BJ (cell line): ENCODE data around the gene SV2B. TPM values are rescaled to one million over a fixed set of nuclear protein-coding genes. Genes with fewer than 3 reads are reported as not detected.

Experiments
- CTCF ChIA-PET: fragments of 350-600 bp; formaldehyde crosslinking; extraction: SDS; loops from one replicate; lab custom pipeline; 2021; ENCODE audit warnings: antibody characterized with exemption, inconsistent platforms; lab: Yijun Ruan, JAX
- POLR2A ChIA-PET: fragments of 300-600 bp; sonication (Branson Sonifier 250); formaldehyde crosslinking; extraction: SDS; loops from one replicate; lab custom pipeline; 2021; ENCODE audit warnings: antibody characterized with exemption; lab: Charles Lee
- DNase-seq: peaks from one replicate; pipeline ENCODE4 v3.0.0-alpha.2; 2011; ENCODE audit warnings: low read depth
- H3K27me3 ChIP-seq: 2 replicates; pipeline ENCODE4 v1.6.0; 2011; ENCODE audit warnings: low read length; ENCODE audit not compliant: control insufficient read depth, insufficient read depth
- H3K36me3 ChIP-seq: 2 replicates; pipeline ENCODE4 v1.5.1; 2011; ENCODE audit warnings: low read length; ENCODE audit not compliant: control insufficient read depth, insufficient read depth
- H3K4me3 ChIP-seq: 2 replicates; pipeline ENCODE4 v1.5.1; 2011; ENCODE audit warnings: low read depth, mild to moderate bottlenecking, control low read depth, low read length
- polyA plus RNA-seq: library from polyadenylated mRNA; depleted of rRNA; stranded (reverse); fragments of >200 nt; gene quantifications from 2 replicates; pipeline ENCODE4 v1.2.3, GENCODE V29; 2011
- TF ChIP-seq, protein P1 (sequence below): IDR thresholded peaks from 2 replicates; pipeline ENCODE4 v1.5.1; 2011; ENCODE audit warnings: low read depth, mild to moderate bottlenecking, control low read depth, inconsistent platforms, low read length, moderate library complexity; ENCODE audit not compliant: insufficient read depth

The SV2B gene
- polyA plus RNA-seq, 1 experiment: not detected

DNA sequence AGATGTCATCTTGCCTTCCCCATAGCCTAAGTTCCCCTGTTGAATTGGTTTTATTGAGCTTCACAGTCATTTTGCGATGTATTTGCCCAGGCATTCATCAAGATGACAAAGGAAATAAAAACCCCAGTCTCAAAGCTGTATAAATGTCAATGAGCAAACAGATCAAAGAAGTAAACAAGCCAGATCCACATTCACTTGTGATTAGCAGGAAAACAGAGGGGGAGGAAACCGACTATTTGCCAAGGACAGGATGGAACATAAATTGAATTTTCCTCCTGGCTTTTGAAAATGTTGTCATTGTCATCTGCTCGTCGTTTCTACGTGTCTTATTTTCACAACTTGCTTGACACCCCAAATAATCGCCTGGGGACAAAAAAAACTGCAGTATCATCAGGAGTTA lies 83.5 kb downstream of the SV2B start:
- TF ChIP-seq, protein P1, sequence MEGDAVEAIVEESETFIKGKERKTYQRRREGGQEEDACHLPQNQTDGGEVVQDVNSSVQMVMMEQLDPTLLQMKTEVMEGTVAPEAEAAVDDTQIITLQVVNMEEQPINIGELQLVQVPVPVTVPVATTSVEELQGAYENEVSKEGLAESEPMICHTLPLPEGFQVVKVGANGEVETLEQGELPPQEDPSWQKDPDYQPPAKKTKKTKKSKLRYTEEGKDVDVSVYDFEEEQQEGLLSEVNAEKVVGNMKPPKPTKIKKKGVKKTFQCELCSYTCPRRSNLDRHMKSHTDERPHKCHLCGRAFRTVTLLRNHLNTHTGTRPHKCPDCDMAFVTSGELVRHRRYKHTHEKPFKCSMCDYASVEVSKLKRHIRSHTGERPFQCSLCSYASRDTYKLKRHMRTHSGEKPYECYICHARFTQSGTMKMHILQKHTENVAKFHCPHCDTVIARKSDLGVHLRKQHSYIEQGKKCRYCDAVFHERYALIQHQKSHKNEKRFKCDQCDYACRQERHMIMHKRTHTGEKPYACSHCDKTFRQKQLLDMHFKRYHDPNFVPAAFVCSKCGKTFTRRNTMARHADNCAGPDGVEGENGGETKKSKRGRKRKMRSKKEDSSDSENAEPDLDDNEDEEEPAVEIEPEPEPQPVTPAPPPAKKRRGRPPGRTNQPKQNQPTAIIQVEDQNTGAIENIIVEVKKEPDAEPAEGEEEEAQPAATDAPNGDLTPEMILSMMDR: no peak
- H3K4me3 ChIP-seq: no peak overlapping the region
- ChIA-PET CTCF (interaction anchor here (0.6 kb wide), 1 partner anchor 22 kb away, joined by 3 read pairs; no protein-coding TSS in a partner anchor), POLR2A (no interaction called here)
- H3K27me3 ChIP-seq: no peaks in the 10 kb centered on the region
- H3K36me3 ChIP-seq: no peaks in the 10 kb centered on the region
- DNase-seq: no peak

DNA sequence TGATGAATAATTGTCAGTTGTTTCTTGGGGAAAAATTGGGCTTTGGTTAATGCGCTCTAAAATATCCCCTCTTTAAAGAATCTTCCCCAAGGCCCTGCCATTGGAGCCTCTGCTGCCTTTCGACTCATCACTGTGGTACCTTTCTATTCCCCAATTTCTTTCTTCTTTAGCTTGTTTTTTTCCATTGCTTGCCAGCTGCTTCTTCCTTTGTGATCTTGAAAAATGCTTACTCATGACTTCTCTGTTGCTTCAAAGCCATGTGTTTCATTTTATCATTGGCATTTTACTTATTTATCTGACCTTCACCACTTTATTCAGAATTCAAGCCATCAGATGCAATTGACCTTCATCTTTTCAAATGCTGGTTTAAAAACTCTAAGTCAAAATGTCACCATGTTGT lies 84.4 kb downstream of the SV2B start:
- H3K4me3 ChIP-seq: no peak overlapping the region

DNA sequence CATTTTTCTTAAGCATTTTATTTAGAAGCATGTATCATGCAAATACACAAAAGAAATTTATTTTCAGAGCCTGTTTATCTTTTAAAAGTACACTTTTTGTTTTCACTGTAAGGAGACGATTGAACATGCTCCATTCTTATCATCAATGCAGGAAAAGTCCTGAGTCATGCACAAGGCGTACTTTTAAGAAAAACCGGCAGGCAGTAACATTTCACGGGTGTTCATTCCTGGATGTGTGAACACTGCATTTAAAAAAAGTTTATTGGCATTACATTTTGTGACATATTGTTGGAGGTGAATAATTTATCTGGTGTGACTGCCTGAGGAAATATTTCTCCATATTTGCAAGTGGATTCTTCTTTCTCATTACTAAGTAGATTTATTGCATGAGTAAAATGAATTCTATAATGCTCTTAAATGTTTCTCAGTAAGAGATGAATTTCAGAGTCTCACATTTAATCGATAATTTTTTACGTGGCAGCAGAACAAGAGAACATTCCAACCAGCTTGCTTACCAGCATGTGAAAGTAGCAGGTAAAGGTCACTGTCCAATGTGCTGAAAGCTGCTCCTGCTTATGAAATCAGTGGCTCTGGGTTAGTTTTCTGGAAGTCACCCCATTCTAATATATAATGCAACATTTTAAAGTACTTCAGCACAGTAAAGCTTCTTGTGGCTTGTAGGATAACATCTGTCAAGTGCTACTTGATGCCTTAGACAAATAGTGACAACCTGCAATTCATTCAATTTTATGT lies 87.0 kb downstream of the SV2B start:
- no peak for DNase-seq
- ChIA-PET POLR2A (no interaction called here), CTCF (no interaction called here)

More for the DNA sequence above, 84.4 kb downstream of the SV2B start:
- no peak for DNase-seq
- CTCF ChIA-PET: no interaction called here
- Histone ChIP-seq H3K27me3 (no peaks in the 10 kb centered on the region), H3K36me3 (no peaks in the 10 kb centered on the region)
- POLR2A ChIA-PET: no interaction called here
- TF ChIP-seq, protein P1: no peak

DNA sequence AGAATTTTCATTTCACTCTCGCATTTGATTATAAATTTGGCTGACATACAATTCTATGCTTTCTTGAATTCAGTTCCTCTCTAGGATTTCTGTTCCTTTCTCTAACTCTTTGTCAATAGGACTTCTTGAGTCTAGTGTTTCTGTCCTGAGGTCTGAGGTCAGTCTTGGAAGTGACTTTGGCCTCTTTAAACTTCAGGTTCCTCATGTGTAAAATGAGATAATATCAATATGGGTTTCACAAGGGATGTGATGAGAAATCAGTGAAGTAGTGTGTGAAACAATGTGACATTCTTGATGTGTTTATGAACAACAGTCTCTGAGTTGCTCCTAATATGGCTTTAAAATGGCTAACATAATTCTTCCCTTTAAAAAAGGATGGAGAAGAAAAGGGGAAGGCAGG lies 92.2 kb downstream of the SV2B start:
- POLR2A ChIA-PET: no interaction called here
- DNase-seq: no peak
- CTCF ChIA-PET: no interaction called here

More for the DNA sequence above, 87.0 kb downstream of the SV2B start:
- Histone ChIP-seq H3K36me3 (no peaks in the 10 kb centered on the region), H3K27me3 (no peaks in the 10 kb centered on the region), H3K4me3 (no peak overlapping the region)
- TF ChIP-seq, protein P1: no peak

DNA sequence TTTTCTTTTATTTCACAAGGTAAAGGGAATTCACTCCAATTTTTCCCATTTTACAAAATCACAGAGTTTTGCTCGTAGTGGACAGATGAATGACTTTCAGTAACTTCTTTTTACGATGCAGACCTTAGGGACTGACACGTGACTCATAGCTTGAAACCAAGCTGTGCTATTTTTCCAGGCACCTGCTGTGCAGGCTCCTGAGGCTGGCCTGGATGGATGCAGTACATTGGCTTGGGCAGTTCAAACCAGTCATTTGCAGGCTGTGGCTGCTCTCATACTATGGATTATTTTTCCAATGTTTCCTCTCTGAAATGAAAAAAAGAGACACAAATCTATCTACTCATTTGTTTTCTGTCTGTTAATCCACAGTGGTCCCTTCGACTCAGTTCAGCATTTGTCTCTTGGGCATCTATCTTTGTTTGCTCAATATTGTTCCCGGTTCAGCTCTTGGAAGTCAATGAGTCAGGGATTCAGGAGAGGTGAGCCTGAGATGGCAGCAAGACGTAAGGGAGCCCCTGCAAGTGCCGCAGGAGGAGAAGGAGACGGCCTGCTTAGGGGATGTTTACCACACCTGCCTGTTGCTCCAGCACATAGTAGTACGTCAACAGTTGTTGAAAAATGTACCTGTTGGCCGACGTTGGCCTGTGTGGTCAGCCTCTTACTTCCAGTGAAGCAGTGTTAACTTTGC lies 92.8 kb downstream of the SV2B start:
- Histone ChIP-seq H3K27me3 (no peaks in the 10 kb centered on the region), H3K36me3 (no peaks in the 10 kb centered on the region), H3K4me3 (no peak overlapping the region)
- POLR2A ChIA-PET: no interaction called here
- DNase-seq: no peak
- CTCF ChIA-PET: no interaction called here
- TF ChIP-seq, protein P1: no peak

More for the DNA sequence above, 92.2 kb downstream of the SV2B start:
- no peaks in the 10 kb centered on the region for H3K27me3 ChIP-seq
- TF ChIP-seq, protein P1: no peak
- H3K36me3 ChIP-seq: no peaks in the 10 kb centered on the region
- H3K4me3 ChIP-seq: no peak overlapping the region
